Stimulated activated naive CD4-positive, alpha-beta T cell treated with Interleukin-2 at 50 U/mL for 16 hours (primary cell): ENCODE results near the gene TRAF7.
"Not testable (repeated sequence)": the region's sequence is repeated elsewhere in the genome, so short reads cannot be mapped to it uniquely, and the experiment has no call there.

Experiments
- DNase-seq: peaks from one replicate; lab custom pipeline; 2025; lab: John Stamatoyannopoulos, UW

TRAF7 gene

GRCh38 chr16:2199621-2200139 lies 44.1 kb downstream of the TRAF7 start:
- no peak for DNase-seq

DNA sequence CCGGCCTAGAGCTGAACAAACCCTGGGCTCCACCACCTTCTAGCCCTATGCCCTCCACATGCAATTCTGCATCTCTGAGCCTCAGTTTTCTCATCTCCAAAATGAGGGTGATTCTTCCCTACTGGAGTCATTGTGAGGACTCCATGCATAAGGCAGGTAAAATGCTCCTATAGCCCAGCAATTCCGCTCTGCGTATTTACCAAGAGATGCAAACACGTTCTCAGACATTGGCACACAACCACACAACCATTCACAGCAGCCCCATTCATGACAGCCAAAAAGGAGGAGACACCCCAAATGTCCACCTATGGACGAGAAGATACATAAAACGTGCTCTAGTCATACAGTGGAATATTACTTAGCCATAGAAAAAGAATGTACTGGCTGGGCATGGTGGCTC lies 44.7 kb downstream of the TRAF7 start:
- DNase-seq: no peak

- not testable (repeated sequence) for DNase-seq
Observed at GRCh38 chr16:2203119-2203688, 47.6 kb downstream of the TRAF7 start.

DNA sequence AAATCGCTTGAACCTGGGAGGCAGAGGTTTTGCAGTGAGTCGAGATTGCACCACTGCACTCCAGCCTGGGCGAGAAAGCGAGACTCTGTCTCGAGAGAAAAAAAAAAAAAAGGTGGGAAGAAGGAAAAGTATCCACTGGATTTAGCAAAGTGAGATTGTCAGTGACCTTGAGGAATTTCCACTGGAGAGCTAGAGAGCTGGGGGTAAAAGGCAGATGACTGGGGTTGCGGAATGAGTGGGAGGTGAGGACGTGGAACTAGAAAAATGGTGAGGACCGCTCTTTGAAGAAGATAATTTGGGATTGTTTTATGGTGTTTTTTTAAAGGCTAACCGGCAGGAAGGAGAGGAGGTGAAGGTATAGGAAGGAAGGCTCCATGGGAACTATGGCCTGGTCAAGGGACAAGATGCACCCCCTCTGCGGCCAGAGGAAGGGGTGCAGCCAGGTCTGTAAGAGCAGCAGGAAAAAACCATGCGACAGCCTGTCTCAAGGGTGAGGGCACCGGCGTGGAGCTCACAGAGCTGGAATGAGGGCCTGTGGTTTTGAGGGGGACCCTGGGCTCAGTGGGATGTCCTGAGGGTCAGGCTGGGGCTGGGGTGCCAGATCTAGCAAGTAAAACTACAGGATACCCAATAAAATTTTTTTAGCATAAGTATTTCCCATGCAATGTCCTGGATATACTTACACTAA lies 49.0 kb downstream of the TRAF7 start:
- DNase-seq: no peak

DNA sequence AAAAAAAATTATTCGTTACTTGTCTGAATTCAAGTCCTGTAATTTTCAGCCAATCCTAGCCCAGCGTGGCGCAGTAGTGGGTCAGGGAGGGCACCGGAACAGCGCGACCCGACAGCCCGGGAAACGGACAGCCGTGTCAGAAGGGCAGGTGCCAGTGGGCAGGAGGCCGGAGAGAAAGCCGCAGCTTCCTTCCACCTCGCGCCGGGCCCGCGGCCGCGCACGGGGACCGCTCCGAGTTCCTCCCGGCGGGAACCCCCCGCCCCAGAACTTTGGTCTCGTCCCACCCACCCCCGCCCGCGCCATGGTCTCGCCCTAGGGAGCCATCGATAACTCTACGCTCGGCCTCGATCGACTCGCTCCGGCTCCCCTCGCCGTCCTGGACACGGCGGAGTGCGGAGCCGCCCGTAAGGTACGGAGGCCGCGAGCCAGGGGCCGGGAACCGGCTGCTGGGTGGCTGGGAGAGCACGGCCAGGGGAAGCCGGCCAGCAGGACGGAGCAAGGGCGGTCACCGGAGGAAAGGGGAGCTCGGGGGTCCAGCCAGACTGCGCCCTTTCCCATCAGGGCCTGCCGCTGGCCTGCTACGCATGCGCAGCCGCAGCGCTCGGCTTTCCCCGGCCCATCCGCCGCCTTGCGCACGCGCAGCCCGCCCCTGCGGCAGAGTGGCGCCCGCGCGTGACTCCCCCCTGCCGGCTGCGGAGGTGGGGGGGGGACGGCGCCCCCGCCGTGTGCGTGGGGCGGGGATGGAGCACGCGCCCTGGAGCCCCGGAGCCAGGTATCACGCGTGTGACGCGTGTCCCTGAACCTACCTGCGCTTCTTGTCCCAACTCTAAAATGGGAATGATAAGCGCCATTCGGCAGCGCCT lies 49.8 kb downstream of the TRAF7 start, which contains the start of gene MLST8:
MLST8 (plus strand) TSS at position 351 of the 863 bp plus-strand sequence. CDS start 632 bp downstream, outside the sequence.
- peak; percentile 83 for DNase-seq

GRCh38 chr16:2205967-2206313 lies 50.4 kb downstream of the TRAF7 start:
- no peak for DNase-seq

DNA sequence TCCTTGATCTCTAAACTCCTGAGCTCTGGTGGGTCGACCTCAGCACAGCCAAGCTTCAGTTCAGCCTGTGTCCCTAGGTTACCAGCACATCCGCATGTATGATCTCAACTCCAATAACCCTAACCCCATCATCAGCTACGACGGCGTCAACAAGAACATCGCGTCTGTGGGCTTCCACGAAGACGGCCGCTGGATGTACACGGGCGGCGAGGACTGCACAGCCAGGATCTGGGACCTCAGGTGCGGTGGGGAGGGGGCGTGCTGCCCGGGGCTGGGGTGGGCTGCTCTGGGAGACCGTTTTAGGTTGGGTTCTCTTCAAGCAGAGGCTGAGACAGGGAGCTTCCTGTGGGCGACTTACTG lies 50.8 kb downstream of the TRAF7 start:
- DNase-seq: no peak

- no peak for DNase-seq
Observed at GRCh38 chr16:2206780-2207433, 51.3 kb downstream of the TRAF7 start.

GRCh38 chr16:2207872-2208271 lies 52.3 kb downstream of the TRAF7 start:
- DNase-seq: no peak

DNA sequence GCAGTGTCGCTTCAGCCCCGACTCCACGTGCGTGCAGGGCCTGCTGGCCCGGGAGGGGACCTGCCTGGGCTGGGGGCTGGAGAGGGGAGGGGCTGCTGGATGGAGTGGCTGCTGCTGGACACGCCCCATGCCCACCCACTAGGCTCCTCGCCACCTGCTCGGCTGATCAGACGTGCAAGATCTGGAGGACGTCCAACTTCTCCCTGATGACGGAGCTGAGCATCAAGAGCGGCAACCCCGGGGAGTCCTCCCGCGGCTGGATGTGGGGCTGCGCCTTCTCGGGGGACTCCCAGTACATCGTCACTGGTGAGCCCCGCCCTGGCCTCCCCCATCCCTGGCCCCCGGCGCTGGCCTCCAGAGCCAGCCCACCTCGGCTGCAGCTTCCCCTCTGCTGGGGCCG lies 52.7 kb downstream of the TRAF7 start:
- DNase-seq: no peak

- no peak for DNase-seq
Observed at GRCh38 chr16:2208772-2209171, 53.2 kb downstream of the TRAF7 start.

- DNase-seq: no peak
Observed at GRCh38 chr16:2209258-2210008, 53.9 kb downstream of the TRAF7 start.

DNA sequence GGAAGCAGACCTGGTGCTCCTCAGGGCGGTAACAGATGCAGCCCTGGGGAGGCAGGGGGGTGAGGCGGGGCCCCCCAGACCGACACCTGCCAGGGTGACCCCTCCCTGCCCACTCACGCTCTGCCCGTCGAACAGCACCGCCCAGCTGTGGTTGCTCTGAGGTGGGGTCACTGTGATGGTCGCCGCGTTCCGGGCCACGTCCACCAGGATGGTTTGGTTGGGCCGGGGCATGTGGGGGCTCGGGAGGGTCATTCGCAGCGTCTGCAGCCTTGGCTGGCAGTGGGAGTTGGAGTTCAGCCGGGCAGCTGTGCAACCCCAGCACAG lies 54.4 kb downstream of the TRAF7 start:
- no peak for DNase-seq

- no peak for DNase-seq
Observed at GRCh38 chr16:2210386-2211365, 55.1 kb downstream of the TRAF7 start, which contains the start of gene BRICD5. BRICD5 (minus strand) TSS chr16:2210863; CDS start chr16:2210833, 30 bp downstream.

- no peak for DNase-seq
Observed at GRCh38 chr16:2211923-2212347, 56.4 kb downstream of the TRAF7 start.

GRCh38 chr16:2212362-2213324 lies 57.1 kb downstream of the TRAF7 start:
- no peak for DNase-seq

GRCh38 chr16:2213817-2214718 lies 58.5 kb downstream of the TRAF7 start:
- no peak for DNase-seq

- no peak for DNase-seq
Observed at GRCh38 chr16:2214719-2214968, 59.1 kb downstream of the TRAF7 start, which contains the start of gene PGP. PGP (minus strand) TSS chr16:2214840; CDS start chr16:2214777, 63 bp downstream.
